Hematopoietic multipotent progenitor cell (in vitro differentiated cells): ENCODE measurements around the gene TNK2. TPM values are rescaled to one million over a fixed set of nuclear protein-coding genes. Genes with fewer than 3 reads are reported as not detected.
A peak's percentile ranks its signal among the peaks of the same experiment; 100 is the strongest.
"Not testable (repeated sequence)": the region's sequence is repeated elsewhere in the genome, so short reads cannot be mapped to it uniquely, and the experiment has no call there.

Source experiments
- DNase-seq, 3 donors: peaks; one replicate each; pipeline ENCODE4 v3.0.0-alpha.2; 2011 to 2015; ENCODE audit warnings: low read depth in 2 of 3, low spot score in 2 of 3
- total RNA-seq: library from RNA; depleted of rRNA; stranded (reverse); fragments of >200 nt; gene quantifications from one replicate; pipeline ENCODE4 v1.2.3, GENCODE V29; 2012

TNK2 gene
- total RNA-seq, 1 donor = 42.5 TPM

DNA sequence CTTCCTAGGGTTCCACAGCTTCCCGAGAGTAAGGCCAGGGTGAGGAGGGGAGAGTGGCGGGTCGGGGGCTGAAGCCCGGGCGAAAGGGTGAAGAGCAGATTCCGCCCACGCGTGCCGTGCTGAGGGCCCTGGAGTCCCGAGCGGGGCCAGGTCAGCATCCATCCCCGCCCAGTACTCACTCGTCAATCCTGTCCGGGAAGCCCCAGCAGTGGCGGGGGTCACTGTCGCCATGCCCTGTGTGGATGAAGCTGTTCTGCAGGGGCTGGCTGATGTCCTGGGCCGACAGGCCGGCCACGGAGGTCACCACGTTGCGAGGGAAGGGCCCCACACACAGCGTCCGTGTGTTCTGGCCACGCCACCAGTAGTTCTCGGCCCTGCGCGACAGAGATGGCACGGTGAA lies 36.3 kb downstream of the TNK2 start:
- DNase-seq = no peak

- DNase-seq = not testable (repeated sequence)
These were observed 36.7 kb downstream of the TNK2 start for GRCh38 chr3:195871686-195872085.

DNA sequence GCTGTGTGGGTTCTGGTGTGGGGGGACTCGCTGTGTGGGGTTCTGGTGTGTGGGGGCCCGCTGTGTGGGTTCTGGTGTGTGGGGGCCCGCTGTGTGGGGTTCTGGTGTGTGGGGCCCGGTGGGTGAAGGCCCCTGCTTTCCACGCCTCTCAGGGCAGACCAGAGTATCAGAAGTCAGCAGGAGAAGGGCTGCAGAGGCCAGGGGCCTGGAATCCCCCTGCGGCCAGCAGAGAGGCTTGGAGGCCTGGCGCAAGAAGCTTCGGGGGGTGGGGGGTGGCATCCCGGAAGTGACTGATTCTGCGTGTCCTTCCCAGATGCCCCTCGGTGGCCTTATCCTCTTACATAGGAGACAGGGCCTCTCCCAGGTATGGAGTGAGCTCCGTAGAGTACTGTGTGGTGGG lies 37.4 kb downstream of the TNK2 start:
- DNase-seq = no peak

- no peak for DNase-seq
These were observed 37.9 kb downstream of the TNK2 start for GRCh38 chr3:195870442-195870841.

- no peak for DNase-seq
These were observed 38.8 kb downstream of the TNK2 start for GRCh38 chr3:195869413-195870001.

DNA sequence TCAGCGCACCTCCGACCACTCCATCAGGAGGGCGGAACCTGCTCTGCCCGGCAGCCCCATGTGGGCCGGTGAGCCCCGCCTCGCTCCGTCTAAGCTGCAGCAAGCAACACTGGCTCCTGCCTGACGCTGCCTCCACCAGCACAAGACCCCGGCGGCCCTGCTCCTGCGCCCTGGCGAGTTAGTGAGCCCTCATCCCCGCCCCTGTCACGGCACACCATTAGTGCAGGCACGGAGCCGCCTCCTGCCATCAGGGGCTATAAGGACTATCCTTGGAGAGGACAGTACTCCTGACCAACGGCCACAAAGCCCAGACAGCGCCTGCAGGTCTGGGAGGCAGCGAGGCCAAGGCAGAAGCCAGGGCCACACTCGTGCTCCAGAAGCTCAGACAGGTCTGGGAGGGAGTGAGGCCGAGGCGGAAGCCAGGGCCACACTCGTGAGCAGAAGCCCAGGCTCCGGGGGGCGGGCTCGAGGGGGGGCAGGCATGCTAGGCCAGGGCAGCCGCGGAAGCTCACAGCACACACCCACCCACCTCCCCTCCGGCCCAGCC lies 39.4 kb downstream of the TNK2 start:
- no peak for DNase-seq

DNA sequence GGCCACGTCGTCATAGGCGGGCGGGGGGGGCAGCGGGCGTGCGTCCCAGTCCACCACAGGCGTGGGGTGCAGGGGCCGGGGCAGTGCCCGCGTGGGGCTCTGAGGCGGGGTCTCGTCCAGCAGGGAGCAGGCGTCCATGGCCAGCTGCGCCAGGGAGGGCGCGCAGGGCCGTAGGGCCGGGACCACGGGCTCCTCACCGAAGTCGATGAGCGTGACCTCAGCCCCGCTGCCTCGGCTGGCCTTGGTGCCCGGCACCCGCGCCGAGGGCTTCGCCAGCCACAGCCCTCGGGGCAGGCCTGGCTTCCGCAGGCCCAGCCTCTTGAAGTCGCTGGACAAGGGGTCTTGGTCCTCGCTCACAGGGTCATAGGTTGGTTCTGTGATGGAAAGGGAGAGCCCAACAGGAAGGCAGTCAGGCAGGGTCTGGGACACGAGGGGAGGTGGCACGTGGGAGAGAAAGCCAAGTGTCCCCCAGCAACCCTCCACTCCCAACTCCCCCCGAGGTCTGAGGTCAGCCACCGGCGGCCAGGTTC lies 40.0 kb downstream of the TNK2 start:
- DNase-seq = no peak

DNA sequence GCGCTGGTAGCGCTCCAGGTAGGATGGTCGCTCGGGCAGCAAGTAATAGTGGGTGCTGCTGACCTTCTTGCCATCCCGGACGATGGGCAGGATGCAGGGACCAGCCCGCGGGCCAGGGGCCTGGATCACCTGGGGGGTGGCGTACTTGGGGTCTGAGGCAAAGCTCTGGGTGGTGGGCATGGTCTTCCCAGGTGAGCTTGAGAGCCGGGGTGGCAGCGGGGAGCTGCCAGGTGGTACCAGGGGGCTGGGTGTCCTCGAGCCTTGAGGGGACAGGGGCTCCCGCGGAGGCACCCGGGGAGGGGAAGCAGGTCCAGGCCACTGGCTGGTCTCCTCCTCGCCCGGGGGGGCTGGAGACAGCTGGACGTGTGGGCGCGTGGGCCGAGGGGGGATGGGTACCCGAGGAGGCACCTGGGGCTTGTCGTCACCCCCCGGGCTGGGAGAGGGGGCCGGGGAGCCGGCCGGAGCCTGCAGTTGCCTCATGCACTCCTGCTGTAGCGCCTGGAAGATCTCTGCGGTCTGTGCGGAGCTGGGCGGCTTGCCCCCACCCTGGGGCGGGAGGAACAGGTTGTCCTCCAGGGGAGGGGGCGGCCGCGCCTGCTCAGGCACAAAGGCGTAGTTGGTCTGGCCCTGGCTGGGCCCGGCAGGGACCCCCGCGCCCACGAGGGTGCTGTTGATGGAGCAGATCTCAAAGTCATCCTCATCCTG lies 40.6 kb downstream of the TNK2 start:
- no peak for DNase-seq

DNA sequence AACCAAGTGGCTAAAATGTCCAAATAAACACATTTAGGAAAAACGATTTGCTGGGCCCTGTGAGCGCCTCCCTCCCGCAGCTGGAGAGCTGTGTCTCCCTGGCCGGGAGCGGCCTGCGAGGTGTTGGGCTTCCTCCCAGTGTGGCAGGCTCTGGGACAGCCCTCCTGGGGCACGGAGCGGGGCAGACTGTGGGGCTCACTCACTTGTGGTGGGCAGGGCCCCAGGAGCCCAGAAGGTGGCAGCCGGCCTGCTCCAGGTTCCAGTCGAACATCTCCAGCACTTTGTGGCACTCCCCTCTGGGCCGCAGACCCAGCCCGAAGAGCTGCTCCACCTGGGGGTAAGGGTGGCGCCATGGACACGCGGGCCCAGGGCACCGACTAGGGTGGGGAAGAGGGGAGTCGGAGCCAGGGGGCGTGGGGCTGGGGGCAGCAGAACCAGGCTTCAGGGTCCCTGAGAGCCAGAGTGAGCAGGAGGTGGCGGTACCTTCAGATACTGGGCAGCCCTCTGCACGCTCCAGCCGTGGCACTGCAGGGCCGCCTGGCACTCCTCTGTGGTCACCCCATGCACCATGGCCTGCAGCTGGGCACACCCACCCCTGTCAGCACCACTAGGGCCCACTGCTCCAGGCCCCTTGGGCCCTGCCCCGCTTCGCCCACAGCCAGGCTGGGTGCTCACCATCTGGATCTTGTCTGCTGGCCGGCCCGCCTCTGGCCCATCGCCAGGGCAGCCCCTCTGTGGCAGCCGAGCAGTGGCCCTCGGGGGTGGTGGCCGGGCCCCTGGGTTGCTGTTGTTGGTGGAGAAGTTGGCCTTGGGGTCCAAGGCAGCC lies 41.5 kb downstream of the TNK2 start:
- DNase-seq = no peak

- no peak for DNase-seq
These were observed 42.6 kb downstream of the TNK2 start for GRCh38 chr3:195865752-195866151.

- peak in 2 of 3 donors; percentile 75 to 79 for DNase-seq
These were observed 45.0 kb downstream of the TNK2 start for GRCh38 chr3:195863121-195864061.

GRCh38 chr3:195862318-195862717 lies 46.0 kb downstream of the TNK2 start:
- not testable (repeated sequence) for DNase-seq

DNA sequence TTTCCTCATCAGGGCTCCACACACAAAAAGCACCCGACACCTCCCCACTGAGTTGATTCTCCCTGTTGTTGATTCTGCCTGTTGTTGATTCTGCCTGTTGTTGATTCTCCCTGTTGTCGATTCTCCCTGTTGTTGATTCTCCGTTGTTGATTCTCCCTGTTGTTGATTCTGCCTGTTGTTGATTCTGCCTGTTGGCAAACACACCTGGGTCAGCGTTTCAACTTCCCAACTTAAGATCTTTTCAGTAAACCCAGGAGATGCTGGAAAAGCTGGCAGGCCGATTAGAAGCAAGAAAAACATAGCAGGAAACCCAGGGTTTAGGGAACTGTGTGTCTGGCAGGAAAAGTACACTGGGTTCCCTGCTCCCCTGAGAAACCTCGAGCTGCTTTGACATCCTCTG lies 47.9 kb downstream of the TNK2 start:
- no peak for DNase-seq

DNA sequence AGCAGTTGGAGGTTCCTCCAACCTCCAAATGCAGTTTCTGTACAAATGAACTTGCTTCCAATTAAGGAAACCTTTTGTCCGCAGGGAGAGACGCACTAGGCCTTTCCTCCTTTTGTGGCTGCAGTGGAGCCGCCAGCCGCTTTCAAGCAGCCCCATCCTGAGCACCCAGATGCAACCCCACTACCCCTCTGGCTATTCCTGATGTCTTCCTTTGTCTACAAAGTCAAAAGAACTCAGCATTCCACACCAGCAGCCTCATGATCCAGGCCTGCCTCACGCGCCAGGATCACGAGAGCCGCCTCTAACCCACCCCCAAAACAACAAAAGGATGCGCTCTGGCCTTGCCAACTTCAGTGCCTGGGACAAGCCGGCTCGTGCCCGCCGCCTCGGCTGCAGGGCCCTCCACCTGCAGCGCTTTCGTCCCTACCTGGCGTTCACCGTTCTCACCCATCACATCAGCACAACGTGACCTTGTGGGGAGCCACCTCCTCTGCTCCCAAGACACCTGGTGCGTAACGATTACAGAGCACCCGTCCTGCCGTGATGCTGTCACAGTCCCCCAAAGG lies 48.4 kb downstream of the TNK2 start:
- no peak for DNase-seq

- DNase-seq = peak; percentile 59 to 77 (median 65)
These were observed 49.1 kb downstream of the TNK2 start for GRCh38 chr3:195859061-195859845.

DNA sequence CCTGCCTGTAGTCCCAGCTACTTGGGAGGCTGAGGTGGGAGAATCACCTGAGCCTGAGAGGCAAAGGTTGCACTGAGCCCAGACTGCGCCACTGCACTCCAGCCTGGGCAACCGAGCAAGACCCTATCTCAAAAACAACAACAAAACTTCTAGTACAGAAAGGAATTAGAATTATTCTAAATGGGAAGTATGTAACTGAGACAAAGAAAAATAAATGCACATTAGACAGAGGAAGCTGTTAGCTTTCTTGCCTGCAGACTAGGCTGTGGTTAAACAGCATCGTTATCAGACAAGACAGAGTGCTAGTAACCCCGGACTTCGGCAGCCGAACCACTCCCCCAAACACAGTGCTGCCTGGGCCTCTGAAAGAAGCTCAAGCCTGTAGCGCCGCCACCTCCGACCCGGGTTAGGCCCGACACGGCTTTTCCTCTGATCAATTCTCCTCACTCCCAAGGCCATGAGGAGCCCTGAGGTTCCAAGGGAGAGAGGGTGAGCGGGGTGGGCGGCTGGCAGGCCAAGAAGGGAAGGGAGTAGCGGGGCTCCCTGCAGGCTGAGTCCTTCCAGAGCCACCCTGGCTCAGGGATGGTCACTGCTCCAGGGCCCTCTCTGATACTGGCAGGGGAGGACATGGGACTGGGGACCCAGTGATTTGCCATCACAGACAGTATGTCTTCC lies 51.8 kb downstream of the TNK2 start:
- peak in 2 of 3 donors; percentile 85 to 96 for DNase-seq

- no peak for DNase-seq
These were observed 52.6 kb downstream of the TNK2 start for GRCh38 chr3:195855471-195856409.
